ENCODE results near the gene FBXW8. TPM values are rescaled to one million over a fixed set of nuclear protein-coding genes. Genes with fewer than 3 reads are reported as not detected.

Gene FBXW8
- total RNA-seq, 1 experiment from 2014 or later = 20.6 TPM

DNA sequence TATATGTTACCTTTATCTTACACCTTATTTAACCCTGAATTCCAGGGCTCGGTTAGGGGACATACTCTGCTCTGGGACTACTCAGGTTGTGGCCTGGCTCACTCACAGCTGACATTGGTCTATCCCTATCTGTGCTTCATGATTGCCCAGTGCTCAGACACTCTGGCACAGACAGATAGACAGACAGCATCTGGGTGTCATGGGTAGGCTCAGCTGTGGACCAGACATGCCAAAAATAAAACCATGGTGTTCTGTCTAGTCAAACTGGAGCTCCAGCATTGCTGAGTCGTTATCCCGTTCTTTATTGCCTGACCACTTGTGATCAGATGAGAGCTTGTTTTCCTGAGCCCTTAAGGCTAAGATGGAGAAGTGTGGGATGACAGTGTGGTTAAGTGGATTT is 29.0 kb downstream of the FBXW8 start:
- no peak overlapping the region for H3K4me3 ChIP-seq
- no TSS peak for BruUV-seq (replicated peaks)
- peaks cover 3% of the 10 kb centered on the region; the same call in 1 of the 2 replicates for H3K79me2 ChIP-seq (ENCODE audit: low read depth)
- H2AFZ ChIP-seq = no peak overlapping the region
- peaks cover 17% of the 10 kb centered on the region for H4K20me1 ChIP-seq (ENCODE audit: insufficient read depth)
- ChIA-PET POLR2A (ENCODE audit: unreplicated experiment) (no interaction called here), CTCF (no interaction called here)
- no peak overlapping the region for H3K4me2 ChIP-seq
- H3K27ac ChIP-seq = no peak overlapping the region
- intact Hi-C loops (cut with micrococcal nuclease; ENCODE audit: unreplicated experiment) = no loop called here
- no peak for TF ChIP-seq EZH2 (IDR thresholded peaks at IDR 0.05; ENCODE audit: low read depth)
- TF ChIP-seq, protein P1, sequence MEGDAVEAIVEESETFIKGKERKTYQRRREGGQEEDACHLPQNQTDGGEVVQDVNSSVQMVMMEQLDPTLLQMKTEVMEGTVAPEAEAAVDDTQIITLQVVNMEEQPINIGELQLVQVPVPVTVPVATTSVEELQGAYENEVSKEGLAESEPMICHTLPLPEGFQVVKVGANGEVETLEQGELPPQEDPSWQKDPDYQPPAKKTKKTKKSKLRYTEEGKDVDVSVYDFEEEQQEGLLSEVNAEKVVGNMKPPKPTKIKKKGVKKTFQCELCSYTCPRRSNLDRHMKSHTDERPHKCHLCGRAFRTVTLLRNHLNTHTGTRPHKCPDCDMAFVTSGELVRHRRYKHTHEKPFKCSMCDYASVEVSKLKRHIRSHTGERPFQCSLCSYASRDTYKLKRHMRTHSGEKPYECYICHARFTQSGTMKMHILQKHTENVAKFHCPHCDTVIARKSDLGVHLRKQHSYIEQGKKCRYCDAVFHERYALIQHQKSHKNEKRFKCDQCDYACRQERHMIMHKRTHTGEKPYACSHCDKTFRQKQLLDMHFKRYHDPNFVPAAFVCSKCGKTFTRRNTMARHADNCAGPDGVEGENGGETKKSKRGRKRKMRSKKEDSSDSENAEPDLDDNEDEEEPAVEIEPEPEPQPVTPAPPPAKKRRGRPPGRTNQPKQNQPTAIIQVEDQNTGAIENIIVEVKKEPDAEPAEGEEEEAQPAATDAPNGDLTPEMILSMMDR (conservative IDR thresholded peaks at IDR 0.05) = no peak
- H3F3A ChIP-seq (ENCODE audit: insufficient read depth, low read depth) = no peaks in the 10 kb centered on the region
- no peaks in the 10 kb centered on the region for H3K9me2 ChIP-seq (ENCODE audit: insufficient read depth)
- H3K9me3 ChIP-seq (ENCODE audit: insufficient read depth, low read depth) = no peaks in the 10 kb centered on the region; the same call in 1 of the 2 replicates
- H3K36me3 ChIP-seq (ENCODE audit: low read depth) = peaks cover 20% of the 10 kb centered on the region; the same call in 1 of the 2 replicates
- H3K27me3 ChIP-seq (ENCODE audit: insufficient read depth, low read depth) = no peaks in the 10 kb centered on the region
- H3K4me1 ChIP-seq (replicated peaks; ENCODE audit: insufficient read depth) = no peaks in the 10 kb centered on the region
- DNase-seq = no peak

DNA sequence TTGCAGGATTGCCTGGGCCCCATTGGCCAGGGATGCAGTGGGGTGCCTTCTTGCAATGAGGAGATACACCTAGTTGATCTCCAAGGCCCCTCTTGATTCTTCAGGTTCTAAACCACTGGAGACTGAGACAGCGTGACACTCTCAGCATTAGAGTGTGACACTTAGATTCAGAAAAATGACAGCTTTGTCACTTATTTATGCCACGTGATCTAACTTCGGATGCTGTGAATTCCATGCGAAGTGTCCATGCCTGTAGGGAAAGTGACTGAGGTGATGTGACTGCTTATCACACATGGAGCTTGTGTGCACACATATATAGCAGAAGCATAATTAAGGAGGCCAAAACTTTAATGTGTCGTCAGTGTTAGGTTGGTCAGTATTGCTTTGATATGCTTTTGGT is 30.4 kb downstream of the FBXW8 start:
- intact Hi-C loops (cut with micrococcal nuclease; ENCODE audit: unreplicated experiment) = no loop called here
- no peak for DNase-seq
- Histone ChIP-seq H3K9me2 (ENCODE audit: insufficient read depth) (no peaks in the 10 kb centered on the region), H3K4me2 (no peak overlapping the region), H3K79me2 (ENCODE audit: low read depth) (peaks cover 3% of the 10 kb centered on the region; the same call in 1 of the 2 replicates), H3K27me3 (ENCODE audit: insufficient read depth, low read depth) (no peaks in the 10 kb centered on the region), H2AFZ (no peak overlapping the region), H3K4me1 (replicated peaks; ENCODE audit: insufficient read depth) (no peaks in the 10 kb centered on the region), H3F3A (ENCODE audit: insufficient read depth, low read depth) (no peaks in the 10 kb centered on the region), H4K20me1 (ENCODE audit: insufficient read depth) (peaks cover 11% of the 10 kb centered on the region), H3K9me3 (ENCODE audit: insufficient read depth, low read depth) (no peaks in the 10 kb centered on the region; the same call in 1 of the 2 replicates), H3K36me3 (ENCODE audit: low read depth) (peaks cover 17% of the 10 kb centered on the region; the same call in 1 of the 2 replicates), H3K4me3 (no peak overlapping the region), H3K27ac (no peak overlapping the region)
- ChIA-PET CTCF (no interaction called here), POLR2A (ENCODE audit: unreplicated experiment) (no interaction called here)
- TF ChIP-seq, protein P1 (conservative IDR thresholded peaks at IDR 0.05) = no peak
- TF ChIP-seq EZH2 (IDR thresholded peaks at IDR 0.05; ENCODE audit: low read depth) = no peak
- no TSS peak for BruUV-seq (replicated peaks)

DNA sequence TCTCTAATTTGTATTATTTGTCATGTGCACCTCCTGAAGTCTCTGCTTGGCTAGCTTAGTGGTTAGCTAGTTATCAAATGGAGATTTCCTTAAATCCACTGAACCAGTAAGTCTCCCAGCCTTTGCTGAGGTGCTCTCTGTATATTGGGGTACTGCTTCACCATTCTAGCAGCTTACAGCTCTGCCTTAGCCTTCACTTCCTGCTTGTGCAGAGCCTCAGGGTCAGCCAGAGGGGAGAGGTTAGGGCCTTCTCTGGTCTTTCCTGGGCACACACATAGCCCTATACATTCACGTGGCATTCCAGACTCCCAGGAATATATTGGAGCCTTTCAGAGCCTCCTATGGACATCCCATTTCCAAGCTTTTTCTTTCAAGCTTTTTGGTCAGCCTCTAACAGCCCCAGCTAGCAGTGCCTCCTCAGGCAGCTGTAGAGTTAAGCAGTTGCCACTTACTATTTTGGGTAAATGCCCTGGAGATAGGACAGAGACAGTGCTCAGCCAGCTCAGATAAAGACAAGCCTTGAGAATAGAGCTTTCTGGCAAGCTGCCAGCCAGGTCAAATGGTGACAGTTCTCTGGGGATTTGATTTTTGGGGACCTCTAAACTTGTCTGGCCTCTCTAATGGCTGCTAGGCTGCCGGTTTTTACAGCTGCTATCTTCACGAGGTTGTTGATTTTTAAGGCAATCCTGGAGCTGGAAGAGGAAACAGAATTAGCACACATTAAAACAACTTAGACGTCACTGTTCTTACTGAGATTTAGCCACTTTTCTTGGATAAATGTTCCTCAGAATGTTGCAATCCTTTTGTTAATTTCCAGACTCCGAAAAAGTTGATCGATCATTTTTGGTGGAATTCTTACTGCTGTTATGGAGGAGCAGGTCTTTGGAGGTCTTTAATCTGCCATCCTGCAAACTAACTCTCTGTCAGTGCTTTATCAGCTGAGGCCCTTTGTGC is 32.9 kb downstream of the FBXW8 start:
- Histone ChIP-seq H3K36me3 (ENCODE audit: low read depth) (0 out of 2 replicates have a peak, but pooled peaks cover 17% of the 10 kb centered on the region), H3K27ac (no peak overlapping the region), H3K9me2 (ENCODE audit: insufficient read depth) (no peaks in the 10 kb centered on the region), H3F3A (ENCODE audit: insufficient read depth, low read depth) (no peaks in the 10 kb centered on the region), H3K4me2 (no peak overlapping the region), H2AFZ (no peak overlapping the region), H4K20me1 (ENCODE audit: insufficient read depth) (peaks cover 9% of the 10 kb centered on the region; the same call in 1 of the 2 replicates), H3K4me1 (replicated peaks; ENCODE audit: insufficient read depth) (no peaks in the 10 kb centered on the region), H3K79me2 (ENCODE audit: low read depth) (peaks cover 3% of the 10 kb centered on the region; the same call in 1 of the 2 replicates), H3K9me3 (ENCODE audit: insufficient read depth, low read depth) (no peaks in the 10 kb centered on the region; the same call in 1 of the 2 replicates), H3K4me3 (no peak overlapping the region), H3K27me3 (ENCODE audit: insufficient read depth, low read depth) (no peaks in the 10 kb centered on the region)
- ChIA-PET CTCF (no interaction called here), POLR2A (ENCODE audit: unreplicated experiment) (no interaction called here)
- intact Hi-C loops (cut with micrococcal nuclease; ENCODE audit: unreplicated experiment) = no loop called here
- TF ChIP-seq, protein P1 (conservative IDR thresholded peaks at IDR 0.05) = no peak
- no peak for TF ChIP-seq EZH2 (IDR thresholded peaks at IDR 0.05; ENCODE audit: low read depth)
- DNase-seq = no peak
- no TSS peak for BruUV-seq (replicated peaks)

Data from PC-9 (cell line).